Adrenal gland (tissue), 12 donors: ENCODE data around the gene RTN4. TPM values are rescaled to one million over a fixed set of nuclear protein-coding genes. Genes with fewer than 3 reads are reported as not detected.

Source experiments
- DNase-seq, 7 donors: peaks; one replicate each; pipeline ENCODE4 v3.0.0-alpha.2; 2019 to 2020
- H3K27ac ChIP-seq, 5 donors: fragments of 200-600 bp; sonication (generic) in 4 of 5; 1 replicate in 3 of 5; 2 replicates in 2 of 5; pipeline versions ENCODE4 v1.5.1 to v1.8.0; 2016 to 2020; ENCODE audit warnings: mild to moderate bottlenecking in 1 of 5
- H3K27me3 ChIP-seq: fragments of 200-600 bp; 2 replicates; pipeline ENCODE4 v1.8.0; 2021
- H3K36me3 ChIP-seq, 2 donors: fragments of 200-600 bp; replicated peaks in 1 of 2; 1 replicate in 1 of 2; 2 replicates in 1 of 2; pipeline versions ENCODE4 v1.5.1 to v1.8.0; 2018 to 2022
- H3K4me1 ChIP-seq, 2 donors: fragments of 200-600 bp; replicated peaks in 1 of 2; 1 replicate in 1 of 2; 2 replicates in 1 of 2; pipeline versions ENCODE4 v1.5.1 to v1.8.0; 2018 to 2021
- H3K4me3 ChIP-seq, 4 donors: fragments of 200-600 bp; sonication (generic) in 3 of 4; one replicate each; pipeline ENCODE4 v1.5.1; 2016 to 2018
- H3K9me3 ChIP-seq, 3 donors: fragments of 200-600 bp; sonication (generic) in 1 of 3; replicated peaks in 1 of 3; 1 replicate in 2 of 3; 2 replicates in 1 of 3; pipeline versions ENCODE4 v1.5.1 to v1.8.0; 2016 to 2021
- CTCF ChIP-seq, 6 experiments: fragments of 450-650 bp in 4 of 6; fragments of 200-600 bp in 2 of 6; sonication (generic) in 1 of 6; IDR thresholded peaks; 1 replicate in 5 of 6; 2 replicates in 1 of 6; pipeline versions ENCODE4 v1.5.1 to v1.8.0; 2016 to 2021; ENCODE audit warnings: antibody characterized with exemption in 6 of 6, mild to moderate bottlenecking in 2 of 6, moderate library complexity in 1 of 6
- POLR2A ChIP-seq, 2 donors: fragments of 450-650 bp; IDR thresholded peaks; one replicate each; pipeline ENCODE4 v1.6.1; 2017; ENCODE audit warnings: antibody characterized with exemption in 2 of 2, mild to moderate bottlenecking in 2 of 2, moderate library complexity in 1 of 2
- WGBS, 4 donors: extraction: QIAGEN DNeasy Blood & Tissue Kit in 2 of 4; methylation state at CpG; one replicate each; pipeline versions ENCODE4 v1.1.5 to v1.1.7; 2013 to 2017; 5-methylcytosine and 5-hydroxymethylcytosine counted together
- intact Hi-C, 2 donors: fragments of 100-400 bp; cut with DNase I; formaldehyde crosslinking; loops; one replicate each; pipeline versions ENCODE4 v1.14.1 to v1.15.0; 2022 to 2023
- polyA plus RNA-seq, 3 donors: library from polyadenylated mRNA; stranded (reverse); fragments of 200-250 nt in 2 of 3; fragments of 350-450 nt in 1 of 3; fragmentation: Illumina TruSeq in 1 of 3; extraction: RNeasy Lipid Tissue Mini Kit (QIAGEN cat#74804) in 1 of 3; gene quantifications; one replicate each; pipeline ENCODE4 v1.2.3, GENCODE V29; 2013 to 2014
- total RNA-seq, 9 donors: library from RNA; depleted of rRNA in 4 of 9; stranded (reverse); fragments of >200 nt in 4 of 9; fragments of 120-200 nt in 1 of 9; fragmentation: NEBNext Ultra II Directional in 1 of 9; extraction: Animal tissue kit (Norgen Biotek cat#: 25700) in 1 of 9; gene quantifications; one replicate each; pipeline versions ENCODE4 v1.1.0 to v1.2.4, GENCODE V29; 2013 to 2023
- donor health status: healthy with polysubstance abuse.
- donor health status: Bipolar disorder and iron deficiency.
- donor health status: DM: yes; HTN: yes; CAD: no.
- donor health status: DM: no; HTN: no; CAD: no.
- donor health status: DM: no; HTN: no; CAD: no.
- donor health status: DM: yes; HTN: yes; CAD: no.

Gene RTN4
- total and polyA plus RNA-seq, 12 donors: 114 to 694 (median 444) TPM

- WGBS, 4 donors: 85 to 100% (median 98%) methylated on average over 1 of the region's 1 CpG
Measured at GRCh38 chr2:55029098-55029497, 21.2 kb downstream of the RTN4 start.

DNA sequence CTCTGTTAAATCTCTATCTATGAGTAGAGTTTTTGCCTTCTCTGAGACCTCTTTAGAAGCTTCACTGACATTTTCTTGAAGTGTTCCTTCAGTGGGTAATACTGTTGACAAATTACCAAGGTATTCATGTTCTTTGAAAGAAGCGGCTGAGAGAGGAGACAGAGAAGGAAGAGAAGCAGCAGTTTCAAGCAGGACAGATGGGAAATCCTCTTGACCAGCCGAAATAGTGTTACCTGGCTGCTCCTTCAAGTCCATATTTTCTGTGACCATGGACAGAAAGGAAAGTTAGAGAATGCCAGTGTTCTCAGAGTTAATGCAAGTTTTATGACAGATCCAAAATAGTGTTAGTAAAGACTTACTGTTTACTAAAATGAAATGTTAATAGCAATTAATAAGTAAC lies 23.0 kb downstream of the RTN4 start:
- intact Hi-C loops: no loop called here
- peaks cover 11 to 65% of the 10 kb centered on the region in 2 donors for H3K4me1 ChIP-seq
- WGBS, 4 donors: 88 to 91% (median 90%) methylated on average over 2 of the region's 2 CpGs

More at GRCh38 chr2:55029098-55029497, 21.2 kb downstream of the RTN4 start:
- H3K27me3 ChIP-seq: no peaks in the 10 kb centered on the region
- intact Hi-C loops: no loop called here
- no peak for TF ChIP-seq CTCF (IDR thresholded peaks at IDR 0.05)
- no peak for TF ChIP-seq POLR2A (IDR thresholded peaks at IDR 0.05)
- H3K4me1 ChIP-seq: peaks cover 16 to 69% of the 10 kb centered on the region in 2 donors
- no peak overlapping the region for H3K27ac ChIP-seq
- no peaks in the 10 kb centered on the region for H3K9me3 ChIP-seq
- H3K36me3 ChIP-seq: no peaks in the 10 kb centered on the region
- H3K4me3 ChIP-seq: no peak overlapping the region
- no peak for DNase-seq

DNA sequence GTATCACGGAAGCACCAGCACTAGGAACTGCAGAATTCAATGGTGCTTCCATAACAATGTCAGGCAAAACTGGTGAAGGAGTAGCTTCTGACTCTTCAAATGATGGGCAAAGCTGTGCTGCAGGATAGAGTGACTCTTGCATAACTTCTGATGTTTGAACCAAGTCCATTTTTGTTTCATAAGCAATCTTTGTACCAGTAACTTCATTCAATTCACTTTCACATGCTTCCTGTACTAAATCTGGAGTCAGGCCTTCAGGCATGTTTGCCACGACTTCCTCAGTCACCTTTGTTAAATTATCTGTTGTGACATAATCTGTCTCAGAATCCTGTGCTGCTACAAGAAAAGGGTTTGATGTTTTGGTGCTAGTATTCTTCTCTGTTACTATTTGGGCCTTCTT lies 24.0 kb downstream of the RTN4 start:
- no peaks in the 10 kb centered on the region for H3K27me3 ChIP-seq
- no peak for DNase-seq
- intact Hi-C loops: no loop called here
- WGBS, 4 donors: 39 to 47% (median 43%) methylated on average over 2 of the region's 2 CpGs
- no peak overlapping the region for H3K4me3 ChIP-seq
- H3K27ac ChIP-seq: peak overlapping the region in 2 of 5 donors; percentile 22 to 42
- H3K4me1 ChIP-seq: peaks cover 11 to 65% of the 10 kb centered on the region in 2 donors
- no peaks in the 10 kb centered on the region for H3K9me3 ChIP-seq
- TF ChIP-seq CTCF (IDR thresholded peaks at IDR 0.05) (no peak), POLR2A (IDR thresholded peaks at IDR 0.05) (no peak)
- no peaks in the 10 kb centered on the region for H3K36me3 ChIP-seq

More for the DNA sequence above, 23.0 kb downstream of the RTN4 start:
- no peak for TF ChIP-seq CTCF (IDR thresholded peaks at IDR 0.05)
- TF ChIP-seq POLR2A (IDR thresholded peaks at IDR 0.05): no peak
- H3K36me3 ChIP-seq: no peaks in the 10 kb centered on the region
- no peaks in the 10 kb centered on the region for H3K9me3 ChIP-seq
- no peak for DNase-seq
- no peak overlapping the region for H3K4me3 ChIP-seq
- peak overlapping the region in 1 of 5 donors; percentile 42 for H3K27ac ChIP-seq
- no peaks in the 10 kb centered on the region for H3K27me3 ChIP-seq

DNA sequence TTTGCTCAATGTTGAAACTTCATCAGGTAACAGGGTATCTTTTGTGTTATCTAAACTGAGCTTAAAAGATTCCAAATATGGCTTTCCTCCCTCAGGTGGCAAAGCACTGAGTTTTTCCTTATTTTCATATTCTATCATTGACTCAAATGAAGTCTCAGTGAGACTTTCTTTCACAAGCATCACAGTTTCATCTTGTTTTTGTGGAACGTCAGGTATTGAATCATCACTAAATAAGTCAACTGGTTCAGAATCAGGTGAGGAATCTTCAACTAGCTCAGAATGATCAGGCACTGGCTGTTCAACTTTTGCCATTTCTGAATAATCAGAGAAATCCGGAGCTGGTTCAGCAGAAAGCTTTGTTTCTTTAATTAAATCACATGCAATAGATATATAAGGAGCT lies 24.6 kb downstream of the RTN4 start:
- Histone ChIP-seq H3K27me3 (no peaks in the 10 kb centered on the region), H3K27ac (no peak overlapping the region), H3K9me3 (no peaks in the 10 kb centered on the region), H3K36me3 (no peaks in the 10 kb centered on the region), H3K4me1 (peaks cover 11 to 65% of the 10 kb centered on the region in 2 donors), H3K4me3 (no peak overlapping the region)
- no peak for DNase-seq
- TF ChIP-seq CTCF (IDR thresholded peaks at IDR 0.05) (no peak), POLR2A (IDR thresholded peaks at IDR 0.05) (no peak)
- 73 to 80% (median 77%) methylated on average over 2 of the region's 2 CpGs for WGBS, 4 donors
- intact Hi-C loops: no loop called here
